HUES48 (cell line): ENCODE data around the gene C14orf93.

ENCODE experiments used
- H3K27ac ChIP-seq: one replicate; pipeline ENCODE4 v1.7.0; 2013; ENCODE audit warnings: low read depth, low read length, inconsistent platforms
- H3K27me3 ChIP-seq: 2 replicates; pipeline ENCODE4 v1.6.1; 2013; ENCODE audit warnings: mild to moderate bottlenecking, low read length; ENCODE audit not compliant: control insufficient read depth, insufficient read depth
- H3K36me3 ChIP-seq: 2 replicates; pipeline ENCODE4 v1.6.1; 2013; ENCODE audit warnings: low read length; ENCODE audit not compliant: control insufficient read depth, insufficient read depth
- H3K4me1 ChIP-seq: 2 replicates; pipeline ENCODE4 v1.6.1; 2013; ENCODE audit warnings: mild to moderate bottlenecking, low read length; ENCODE audit not compliant: control insufficient read depth, insufficient read depth
- H3K4me3 ChIP-seq: 2 replicates; pipeline ENCODE4 v1.5.1; 2013; ENCODE audit warnings: mild to moderate bottlenecking, low read depth, low read length
- H3K9ac ChIP-seq: 2 replicates; pipeline ENCODE4 v1.6.1; 2013; ENCODE audit warnings: mild to moderate bottlenecking, low read depth, low read length, moderate library complexity
- H3K9me3 ChIP-seq: 2 replicates; pipeline ENCODE4 v1.6.1; 2013; ENCODE audit warnings: low read length; ENCODE audit not compliant: control insufficient read depth, insufficient read depth

Gene C14orf93

GRCh38 chr14:23009939-23010726, at the start of gene C14orf93:
C14orf93 (minus strand) TSS chr14:23010143; CDS start chr14:22999023, 11,120 bp downstream.
- H3K4me3 ChIP-seq: peak within 1 kb of the TSS; percentile 50
- peak within 1 kb of the TSS; percentile 10; the same call in 1 of the 2 replicates for H3K9ac ChIP-seq
- H3K27ac ChIP-seq: peak within 1 kb of the TSS; percentile 54
- peaks cover 16% of the 10 kb centered on the region for H3K4me1 ChIP-seq
- no peaks in the 10 kb centered on the region for H3K9me3 ChIP-seq
- no peaks in the 10 kb centered on the region for H3K27me3 ChIP-seq
- H3K36me3 ChIP-seq: no peaks in the 10 kb centered on the region

- peaks cover 51% of the 10 kb centered on the region for H3K36me3 ChIP-seq
- H3K27ac ChIP-seq: peak overlapping the region; percentile 8
- peaks cover 11% of the 10 kb centered on the region for H3K4me1 ChIP-seq
Measured at GRCh38 chr14:23058654-23059504, 48.9 kb upstream of the C14orf93 start.

GRCh38 chr14:23057757-23058653, 48.1 kb upstream of the C14orf93 start:
- peak overlapping the region; percentile 73 for H3K4me3 ChIP-seq
- H3K9ac ChIP-seq: peak overlapping the region; percentile 62
- H3K9me3 ChIP-seq: no peaks in the 10 kb centered on the region
- peaks cover 11% of the 10 kb centered on the region for H3K4me1 ChIP-seq
- peak overlapping the region; percentile 90 for H3K27ac ChIP-seq
- H3K36me3 ChIP-seq: peaks cover 50% of the 10 kb centered on the region
- peaks cover 9% of the 10 kb centered on the region; the same call in 1 of the 2 replicates for H3K27me3 ChIP-seq

More at GRCh38 chr14:23058654-23059504, 48.9 kb upstream of the C14orf93 start:
- no peak overlapping the region for H3K9ac ChIP-seq
- H3K27me3 ChIP-seq: peaks cover 9% of the 10 kb centered on the region; the same call in 1 of the 2 replicates
- H3K9me3 ChIP-seq: no peaks in the 10 kb centered on the region
- no peak overlapping the region for H3K4me3 ChIP-seq

GRCh38 chr14:23056956-23057756, 47.2 kb upstream of the C14orf93 start, which contains the start of gene CDH24:
CDH24 (minus strand) TSS chr14:23057520; CDS start chr14:23055733, 1,787 bp downstream.
- H3K9ac ChIP-seq: peak within 1 kb of the TSS; percentile 62
- H3K4me3 ChIP-seq: peak within 1 kb of the TSS; percentile 73
- H3K9me3 ChIP-seq: no peaks in the 10 kb centered on the region
- H3K36me3 ChIP-seq: peaks cover 44% of the 10 kb centered on the region
- H3K27ac ChIP-seq: peak within 1 kb of the TSS; percentile 90
- H3K27me3 ChIP-seq: peaks cover 9% of the 10 kb centered on the region; the same call in 1 of the 2 replicates
- peaks cover 11% of the 10 kb centered on the region for H3K4me1 ChIP-seq

GRCh38 chr14:23056145-23056955, 46.4 kb upstream of the C14orf93 start:
- H3K27ac ChIP-seq: no peak overlapping the region
- peak overlapping the region; percentile 73 for H3K4me3 ChIP-seq
- peaks cover 9% of the 10 kb centered on the region; the same call in 1 of the 2 replicates for H3K27me3 ChIP-seq
- H3K36me3 ChIP-seq: peaks cover 38% of the 10 kb centered on the region
- H3K9me3 ChIP-seq: no peaks in the 10 kb centered on the region
- no peak overlapping the region for H3K9ac ChIP-seq
- H3K4me1 ChIP-seq: peaks cover 11% of the 10 kb centered on the region

GRCh38 chr14:23055621-23056144, 45.7 kb upstream of the C14orf93 start:
- no peak overlapping the region for H3K27ac ChIP-seq

GRCh38 chr14:23055147-23055550, 45.2 kb upstream of the C14orf93 start:
- no peak overlapping the region for H3K4me3 ChIP-seq
- H3K4me1 ChIP-seq: peaks cover 11% of the 10 kb centered on the region
- H3K27ac ChIP-seq: no peak overlapping the region
- H3K36me3 ChIP-seq: peaks cover 26% of the 10 kb centered on the region
- peaks cover 9% of the 10 kb centered on the region; the same call in 1 of the 2 replicates for H3K27me3 ChIP-seq
- no peaks in the 10 kb centered on the region for H3K9me3 ChIP-seq
- H3K9ac ChIP-seq: no peak overlapping the region

More at GRCh38 chr14:23055621-23056144, 45.7 kb upstream of the C14orf93 start:
- H3K9ac ChIP-seq: no peak overlapping the region
- H3K4me3 ChIP-seq: no peak overlapping the region; the same call in 1 of the 2 replicates
- H3K36me3 ChIP-seq: peaks cover 32% of the 10 kb centered on the region
- peaks cover 9% of the 10 kb centered on the region; the same call in 1 of the 2 replicates for H3K27me3 ChIP-seq
- H3K4me1 ChIP-seq: peaks cover 11% of the 10 kb centered on the region
- no peaks in the 10 kb centered on the region for H3K9me3 ChIP-seq

GRCh38 chr14:23054000-23054811, 44.3 kb upstream of the C14orf93 start:
- H3K4me1 ChIP-seq: peaks cover 11% of the 10 kb centered on the region
- no peak overlapping the region for H3K9ac ChIP-seq
- no peak overlapping the region for H3K4me3 ChIP-seq
- no peak overlapping the region for H3K27ac ChIP-seq
- peaks cover 25% of the 10 kb centered on the region for H3K36me3 ChIP-seq
- no peaks in the 10 kb centered on the region for H3K9me3 ChIP-seq
- peaks cover 9% of the 10 kb centered on the region; the same call in 1 of the 2 replicates for H3K27me3 ChIP-seq
